Measurements from ENCODE around the gene CARNS1. TPM values are rescaled to one million over a fixed set of nuclear protein-coding genes. Genes with fewer than 3 reads are reported as not detected.

The CARNS1 gene
- under 1 TPM in 8 of 9 donors, not detected in 1; 0.10 to 0.80 (median 0.30) TPM for total RNA-seq
- under 1 TPM; 0.37 to 0.56 (median 0.51) TPM for polyA plus RNA-seq
- long read RNA-seq, donor 1 = 0 reads
- long read RNA-seq, donor 2 = 0 reads
- long read RNA-seq, donor 3 = 0 reads
- long read RNA-seq, donor 4 = 0 reads
- long read RNA-seq, donor 5, partial matches to known transcripts = 1 of 1 reads
- long read RNA-seq, donor 5, other reads (novel, unspliced or antisense) = 0 of 1 reads
- long read RNA-seq, donor 6 = 0 reads
- long read RNA-seq, donor 7 = 0 reads
- long read RNA-seq, donor 8 = 0 reads
- long read RNA-seq, donor 9 = 0 reads
- long read RNA-seq, donor 10 = 0 reads

GRCh38 chr11:67415501-67416304, at the start of gene CARNS1:
Gene CARNS1 (plus strand): TSS chr11:67415678. CDS start chr11:67416200, 522 bp downstream.
- Histone ChIP-seq H3K36me3 (replicated peaks in 1 of 2) (no peaks in the 10 kb centered on the region), H3K9me3 (replicated peaks in 1 of 3) (no peaks in the 10 kb centered on the region), H3K27me3 (peaks cover 21% of the 10 kb centered on the region), H3K27ac (no peak within 1 kb of the TSS), H3K4me3 (peak within 1 kb of the TSS in 1 of 4 donors; percentile 38), H3K4me1 (replicated peaks in 1 of 2) (peaks cover 10 to 16% of the 10 kb centered on the region in 2 donors)
- DNase-seq = no peak
- WGBS, 4 donors = 5 to 32% (median 8%) methylated on average over 7 to 67 of the region's 67 CpGs
- intact Hi-C loops (cut with DNase I) = no loop called here
- TF ChIP-seq CTCF (IDR thresholded peaks at IDR 0.05) (no peak), POLR2A (IDR thresholded peaks at IDR 0.05) (no peak)

GRCh38 chr11:67365736-67366444, 49.6 kb upstream of the CARNS1 start:
- Histone ChIP-seq H3K4me3 (no peak overlapping the region), H3K27me3 (no peaks in the 10 kb centered on the region), H3K27ac (peak overlapping the region in 1 of 5 donors; percentile 58), H3K9me3 (replicated peaks in 1 of 3) (no peaks in the 10 kb centered on the region), H3K4me1 (replicated peaks in 1 of 2) (no peaks in the 10 kb centered on the region), H3K36me3 (replicated peaks in 1 of 2) (no peaks in the 10 kb centered on the region)
- no peak for DNase-seq
- no peak for TF ChIP-seq CTCF (IDR thresholded peaks at IDR 0.05)
- no peak for TF ChIP-seq POLR2A (IDR thresholded peaks at IDR 0.05)
- intact Hi-C loops (cut with DNase I) = no loop called here
- WGBS, 4 donors = 65 to 77% (median 74%) methylated on average over 14 of the region's 14 CpGs

- intact Hi-C loops (cut with DNase I) = no loop called here
- no peaks in the 10 kb centered on the region for H3K9me3 ChIP-seq (replicated peaks in 1 of 3)
- 62 to 72% (median 67%) methylated on average over 7 to 8 of the region's 8 CpGs for WGBS, 4 donors
- TF ChIP-seq POLR2A (IDR thresholded peaks at IDR 0.05) (no peak), CTCF (IDR thresholded peaks at IDR 0.05) (no peak)
- H3K27ac ChIP-seq = peak overlapping the region in 2 of 5 donors; percentile 5 to 58
- no peaks in the 10 kb centered on the region for H3K27me3 ChIP-seq
- DNase-seq = no peak
- no peaks in the 10 kb centered on the region for H3K36me3 ChIP-seq (replicated peaks in 1 of 2)
- peaks cover 0 to 3% of the 10 kb centered on the region in 2 donors for H3K4me1 ChIP-seq (replicated peaks in 1 of 2)
- no peak overlapping the region for H3K4me3 ChIP-seq
Measured at GRCh38 chr11:67366546-67366945, 48.9 kb upstream of the CARNS1 start.
